Epithelial cell of esophagus (primary cell): Measurements from ENCODE around the gene SIGLEC8.

Source experiments
- DNase-seq: peaks from one replicate; pipeline ENCODE4 v3.0.0; 2010; ENCODE audit warnings: low read depth
- H3K4me3 ChIP-seq: 2 replicates; pipeline ENCODE4 v1.5.1; 2011; ENCODE audit warnings: mild to moderate bottlenecking, low read length, control low read depth
- CTCF ChIP-seq: IDR thresholded peaks from 2 replicates; pipeline ENCODE4 v1.5.1; 2011; ENCODE audit warnings: low read depth, mild to moderate bottlenecking, low read length, control low read depth, inconsistent platforms; ENCODE audit not compliant: insufficient read depth; ENCODE audit errors: missing control alignments

Gene SIGLEC8

GRCh38 chr19:51460164-51460992 is 2.1 kb upstream of the SIGLEC8 start:
- TF ChIP-seq CTCF, result no peak
- no peak overlapping the region for H3K4me3 ChIP-seq
- no peak for DNase-seq

GRCh38 chr19:51458899-51459505 is 748 bp upstream of the SIGLEC8 start:
- DNase-seq, result no peak
- H3K4me3 ChIP-seq, result no peak overlapping the region
- no peak for TF ChIP-seq CTCF

GRCh38 chr19:51457351-51458013 is 772 bp downstream of the SIGLEC8 start:
- no peak for TF ChIP-seq CTCF

GRCh38 chr19:51456541-51457290 is 1.5 kb downstream of the SIGLEC8 start:
- H3K4me3 ChIP-seq, result no peak overlapping the region
- TF ChIP-seq CTCF, result no peak
- no peak for DNase-seq

More at GRCh38 chr19:51457351-51458013, 772 bp downstream of the SIGLEC8 start:
- no peak overlapping the region for H3K4me3 ChIP-seq
- DNase-seq, result no peak

GRCh38 chr19:51450730-51451307 is 7.4 kb downstream of the SIGLEC8 start:
- TF ChIP-seq CTCF, result no peak
- no peak overlapping the region for H3K4me3 ChIP-seq
- no peak for DNase-seq

- DNase-seq, result no peak
- no peak overlapping the region for H3K4me3 ChIP-seq
- no peak for TF ChIP-seq CTCF
Observed at GRCh38 chr19:51448411-51449016, 9.7 kb downstream of the SIGLEC8 start.
